NCI-H526 treated with DMSO at 0.1 percent for 48 hours (cell line): ENCODE measurements around the gene S100A6.
"Not testable (repeated sequence)": the region's sequence is repeated elsewhere in the genome, so short reads cannot be mapped to it uniquely, and the experiment has no call there.

Experiments
- DNase-seq: peaks from one replicate; lab custom pipeline; 2025; lab: John Stamatoyannopoulos, UW

The S100A6 gene

DNA sequence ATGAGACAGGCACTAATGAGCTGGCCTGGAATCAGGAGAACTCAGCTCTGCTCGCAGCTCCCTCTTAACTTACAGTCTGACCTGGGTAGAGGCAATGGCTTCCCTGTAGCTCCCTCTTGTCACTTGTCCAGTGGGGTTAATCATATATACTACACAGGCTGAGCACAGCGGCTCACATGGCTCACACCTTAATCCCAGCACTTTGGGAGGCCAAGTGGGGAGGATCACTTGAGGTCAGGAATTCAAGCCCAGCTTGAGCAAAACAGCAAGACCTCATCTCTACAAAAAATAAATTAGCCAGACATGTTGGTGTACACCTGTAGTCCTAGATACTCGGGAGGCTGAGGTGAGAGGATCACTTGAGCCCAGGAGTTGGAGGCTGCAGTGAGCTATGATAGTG, 4.2 kb downstream of the S100A6 start:
- no peak for DNase-seq

DNA sequence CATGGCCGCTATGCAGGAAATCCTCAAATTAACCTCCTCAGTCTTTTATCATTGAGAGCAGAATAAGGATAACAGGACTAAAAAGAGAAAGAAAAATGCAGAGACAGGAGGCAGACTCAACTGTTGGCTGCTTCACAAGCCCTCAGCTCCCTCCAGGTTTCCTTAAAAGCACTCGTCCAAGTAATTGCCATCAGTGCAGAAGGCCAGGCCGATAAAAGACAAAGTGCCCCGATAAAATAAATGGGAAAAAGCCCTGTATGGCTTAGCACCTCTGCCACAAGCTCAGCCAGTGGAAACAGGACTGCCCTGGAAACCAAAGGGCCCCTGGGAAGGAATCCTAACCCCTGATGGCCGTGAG, 8.1 kb downstream of the S100A6 start:
- DNase-seq: no peak

DNA sequence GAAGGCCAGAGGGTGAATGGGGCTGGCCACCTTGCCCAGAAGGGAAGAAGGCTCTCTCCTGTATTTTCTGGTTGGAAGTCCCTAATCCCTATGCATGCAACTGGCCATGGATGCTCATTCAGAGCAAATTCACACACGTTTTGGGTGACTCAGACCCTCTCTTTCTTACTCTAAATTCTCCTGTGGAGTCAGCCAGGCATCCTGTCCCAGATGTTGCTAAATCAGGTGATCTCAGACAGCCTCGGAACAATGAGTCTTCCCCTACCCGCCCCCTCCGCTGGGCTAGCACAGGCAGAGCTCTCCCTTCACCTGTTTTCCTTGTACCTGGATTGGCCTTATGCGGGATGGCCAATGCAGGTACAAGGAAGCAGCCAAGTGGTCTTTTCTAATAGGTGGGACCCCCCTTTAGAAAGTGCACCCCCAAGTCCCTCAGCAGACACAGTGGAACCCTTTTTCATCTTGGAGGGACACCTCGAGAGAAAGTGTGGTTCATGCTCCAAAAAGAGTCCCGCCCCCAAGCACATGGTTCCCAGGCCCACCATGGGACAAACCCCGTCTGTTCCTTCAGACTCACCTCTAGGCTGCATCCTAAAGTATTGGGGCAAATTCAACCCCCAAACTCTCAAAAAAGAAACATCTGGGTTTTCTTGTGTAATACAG, 8.6 kb downstream of the S100A6 start:
- DNase-seq: no peak

DNA sequence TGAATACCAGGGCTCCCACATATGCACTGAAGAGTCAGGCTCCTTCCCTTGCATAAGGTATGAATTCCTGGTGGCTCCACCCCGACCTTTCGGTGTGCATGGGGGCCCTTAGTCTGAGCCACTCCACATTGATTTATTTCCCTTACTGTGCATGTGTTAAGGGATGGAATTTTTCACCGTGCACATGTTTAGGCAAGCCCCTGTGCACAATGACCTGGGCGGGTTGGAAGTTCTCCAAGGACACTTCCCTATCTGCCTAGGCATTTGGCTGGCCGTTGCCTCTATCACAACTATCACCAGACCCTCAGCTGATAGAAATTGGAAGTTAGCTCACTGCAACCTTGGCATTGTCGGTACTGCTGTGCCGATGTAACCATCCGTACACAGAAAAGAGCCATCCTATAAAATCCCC, 9.7 kb downstream of the S100A6 start:
- no peak for DNase-seq

DNA sequence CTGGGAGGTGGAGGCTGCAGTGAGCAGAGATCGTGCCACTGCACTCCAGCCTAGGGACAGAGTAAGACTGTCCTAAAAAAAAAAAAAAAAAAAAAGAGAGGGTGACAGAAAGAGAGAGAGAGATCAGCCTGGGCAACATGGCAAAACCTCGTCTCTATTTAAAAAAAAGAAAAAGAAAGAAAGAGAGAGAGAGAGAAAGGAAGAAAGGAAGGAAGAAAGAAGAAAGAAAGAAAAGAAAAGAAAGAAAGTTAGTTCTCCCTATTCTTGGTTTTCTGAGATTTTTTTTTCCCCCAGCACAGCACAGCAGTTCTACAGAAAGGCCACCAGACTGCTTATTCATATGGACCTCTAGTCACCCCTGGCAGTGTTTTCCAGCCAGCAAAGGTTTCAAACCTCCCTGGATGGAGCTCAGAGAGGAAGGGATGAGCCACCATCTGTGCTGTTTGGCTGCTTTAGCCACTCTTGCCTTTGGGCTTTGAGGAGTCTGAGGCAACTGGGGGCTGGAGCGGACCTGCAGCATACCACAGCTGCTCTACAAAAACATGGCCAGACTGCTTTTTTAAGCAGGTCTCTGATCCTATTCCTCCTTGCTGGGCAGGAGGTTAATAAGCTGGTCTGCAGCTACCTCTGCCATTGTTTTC, 10.6 kb downstream of the S100A6 start:
- no peak for DNase-seq

DNA sequence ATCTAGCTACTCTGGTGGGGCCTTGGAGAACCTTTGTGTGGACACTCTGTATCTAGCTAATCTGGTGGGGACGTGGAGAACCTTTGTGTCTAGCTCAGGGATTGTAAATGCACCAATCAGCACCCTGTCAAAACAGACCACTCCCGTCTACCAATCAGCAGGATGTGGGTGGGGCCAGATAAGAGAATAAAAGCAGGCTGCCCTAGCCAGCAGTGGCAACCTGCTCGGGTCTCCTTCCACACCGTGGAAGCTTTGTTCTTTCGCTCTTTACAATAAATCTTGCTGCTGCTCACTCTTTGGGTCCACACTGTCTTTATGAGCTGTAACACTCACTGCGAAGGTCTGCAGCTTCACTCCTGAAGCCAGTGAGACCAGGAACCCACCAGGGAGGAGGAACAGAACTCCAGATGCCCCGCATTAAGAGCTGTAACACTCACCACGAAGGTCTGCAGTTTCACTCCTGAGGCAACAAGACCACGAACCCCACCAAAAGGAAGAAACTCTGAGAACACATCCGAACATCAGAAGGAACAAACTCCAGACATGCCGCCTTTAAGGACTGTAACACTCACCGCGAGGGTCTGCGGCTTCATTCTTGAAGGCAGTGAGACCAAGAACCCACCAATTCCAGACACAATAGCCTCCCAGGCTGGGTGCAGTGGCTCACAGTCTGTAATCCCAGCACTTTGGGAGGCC, 13.3 kb downstream of the S100A6 start:
- DNase-seq: not testable (repeated sequence)

DNA sequence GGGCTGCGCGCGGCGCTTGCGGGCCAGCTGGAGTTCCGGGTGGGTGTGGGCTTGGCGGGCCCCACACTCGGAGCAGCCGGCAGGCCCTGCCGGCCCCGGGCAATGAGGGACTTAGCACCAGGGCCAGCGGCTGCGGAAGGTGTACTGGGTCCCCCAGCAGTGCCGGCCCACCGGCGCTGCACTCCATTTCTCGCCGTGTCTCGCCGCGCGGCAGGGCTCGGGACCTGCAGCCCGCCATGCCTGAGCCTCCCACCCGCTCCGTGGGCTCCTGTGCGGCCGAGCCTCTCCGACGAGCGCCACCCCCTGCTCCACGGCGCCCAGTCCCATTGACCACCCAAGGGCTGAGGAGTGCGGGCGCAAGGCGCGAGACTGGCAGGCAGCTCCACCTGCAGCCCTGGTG, 14.0 kb downstream of the S100A6 start:
- not testable (repeated sequence) for DNase-seq

DNA sequence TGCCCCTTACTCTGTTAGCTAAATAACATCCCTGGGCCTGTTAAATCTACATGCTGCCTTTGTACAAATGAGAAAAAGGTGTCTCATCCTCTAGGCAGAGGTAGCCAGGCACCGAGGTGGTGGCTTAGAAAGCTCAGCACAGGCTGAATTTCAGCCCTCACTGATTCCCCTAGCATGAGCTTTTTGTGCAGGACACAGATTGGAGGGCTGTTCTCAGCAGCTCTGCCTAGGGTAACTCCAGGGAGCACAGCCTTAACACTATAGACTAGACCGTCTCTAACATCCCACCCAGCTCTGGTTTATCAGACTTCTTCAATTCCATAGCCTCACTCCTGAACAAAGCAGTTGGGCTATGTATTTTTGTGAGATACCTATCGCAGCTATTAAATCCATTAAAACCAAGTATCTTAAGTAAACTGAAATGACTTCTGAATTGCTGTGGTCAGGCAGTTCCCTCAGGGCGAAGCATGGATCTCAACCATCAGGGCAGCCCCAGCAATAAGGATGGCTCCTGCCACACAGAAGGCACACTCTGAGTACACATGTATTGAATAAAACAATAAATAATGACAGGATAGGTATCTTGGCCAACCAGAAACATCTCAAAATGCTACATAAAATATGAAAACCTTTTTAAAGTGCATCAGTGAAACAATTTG, 14.8 kb downstream of the S100A6 start:
- DNase-seq: no peak

DNA sequence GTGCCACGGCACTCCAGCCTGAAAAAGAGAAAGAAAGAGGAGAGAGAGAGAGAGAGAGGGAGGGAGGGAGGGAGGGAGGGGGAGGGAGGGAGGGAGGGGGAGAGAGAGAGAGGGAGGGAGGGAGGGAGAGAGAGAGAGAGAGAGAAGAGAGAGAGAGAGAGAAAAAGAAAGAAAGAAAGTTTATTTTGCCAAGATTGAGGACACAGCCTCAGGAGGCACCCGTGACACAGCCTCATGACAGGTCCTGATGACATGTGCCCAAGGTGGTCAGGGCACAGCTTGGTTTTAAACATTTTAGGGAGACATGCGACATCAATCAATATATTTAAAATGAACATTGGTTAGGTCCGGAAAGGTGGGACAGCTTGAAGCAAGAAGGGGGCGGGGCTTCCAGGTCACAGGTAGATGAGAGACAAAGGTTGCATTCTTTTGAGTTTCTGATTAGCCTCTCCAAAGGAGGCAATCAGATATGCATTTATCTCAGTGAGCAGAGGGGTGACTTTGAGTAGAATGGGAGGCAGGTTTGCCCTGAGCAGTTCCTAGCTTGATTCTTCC, 15.6 kb downstream of the S100A6 start:
- DNase-seq: not testable (repeated sequence)

DNA sequence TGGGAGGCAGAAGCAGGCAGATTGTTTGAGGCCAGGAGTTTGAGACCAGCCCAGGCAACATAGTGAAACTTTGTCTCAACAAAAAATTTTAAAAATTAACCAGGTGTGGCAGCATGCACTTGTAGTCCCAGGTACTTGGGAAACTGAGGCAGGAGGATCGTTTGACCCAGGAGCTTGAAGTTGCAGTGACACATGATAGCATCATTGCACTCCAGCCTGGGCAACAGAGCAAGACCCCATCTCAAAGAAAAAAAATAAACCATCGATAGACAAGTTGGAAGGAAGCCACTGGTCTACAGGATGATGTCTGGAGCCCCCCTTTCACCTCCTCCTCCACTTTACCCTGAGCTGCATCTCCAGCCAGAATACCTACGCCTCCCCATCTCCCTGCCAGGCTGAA, 16.5 kb downstream of the S100A6 start:
- no peak for DNase-seq

DNA sequence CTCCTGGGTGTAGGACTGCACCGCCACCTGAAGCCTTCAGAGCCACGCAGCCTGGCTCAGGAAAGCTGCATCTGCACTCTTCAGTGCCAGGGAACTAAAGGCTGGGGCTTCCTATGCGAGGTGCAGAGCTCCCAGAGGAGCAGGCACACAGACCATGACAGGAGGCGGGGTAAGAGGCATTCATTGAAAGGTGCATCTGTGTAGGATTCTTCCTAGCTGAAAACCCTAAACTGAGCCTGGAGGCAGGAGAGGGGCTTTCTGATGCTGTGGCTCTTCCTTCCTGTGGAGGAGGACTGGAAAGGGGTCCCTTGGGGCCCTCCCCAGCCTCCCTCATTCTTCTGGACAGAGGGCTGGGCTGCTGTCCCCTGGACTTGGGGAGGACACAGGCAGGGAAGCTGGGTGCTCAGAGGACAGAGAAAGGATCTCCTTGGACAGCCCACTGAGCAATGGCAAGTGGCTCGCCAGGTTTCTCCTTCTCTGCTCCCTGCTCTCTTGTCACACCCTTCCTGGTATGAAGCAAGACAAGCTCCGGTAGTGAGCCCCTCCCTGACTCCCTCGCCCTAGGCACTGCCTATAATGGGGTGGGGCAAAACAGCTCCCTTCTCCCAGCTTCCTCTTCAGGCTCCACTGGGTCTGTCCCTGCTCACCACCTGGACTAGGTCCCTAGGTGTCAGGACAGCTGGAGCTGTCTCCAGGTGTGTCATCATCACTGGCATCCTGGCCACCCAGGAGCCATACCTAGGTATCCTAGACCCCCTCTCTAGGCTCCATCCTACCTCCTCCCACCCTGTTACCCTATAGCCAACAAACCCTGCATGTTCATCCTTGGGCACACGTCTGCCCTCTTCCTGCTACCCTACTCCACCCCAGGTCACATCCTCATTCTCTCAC, 20.0 kb downstream of the S100A6 start:
- peak; percentile 29 for DNase-seq

DNA sequence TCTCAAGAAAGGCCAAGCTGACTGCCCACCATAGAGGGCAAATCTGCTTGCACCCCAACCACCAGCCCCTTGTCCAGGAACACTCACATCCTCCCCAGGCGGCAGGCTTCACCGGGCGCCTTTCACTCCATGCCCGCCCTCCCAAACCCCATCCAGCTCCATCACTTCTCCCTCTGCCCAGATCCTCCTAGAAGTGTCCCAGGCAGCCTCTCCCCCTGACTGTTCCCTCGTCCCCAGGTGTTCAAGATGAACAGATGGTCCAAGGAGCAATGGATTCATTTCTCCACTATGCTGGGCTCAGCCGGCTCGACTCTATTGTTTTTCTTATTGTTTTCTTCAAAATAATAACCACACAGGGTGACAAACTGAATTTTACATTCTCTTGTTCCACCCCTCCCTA, 22.1 kb downstream of the S100A6 start:
- no peak for DNase-seq

DNA sequence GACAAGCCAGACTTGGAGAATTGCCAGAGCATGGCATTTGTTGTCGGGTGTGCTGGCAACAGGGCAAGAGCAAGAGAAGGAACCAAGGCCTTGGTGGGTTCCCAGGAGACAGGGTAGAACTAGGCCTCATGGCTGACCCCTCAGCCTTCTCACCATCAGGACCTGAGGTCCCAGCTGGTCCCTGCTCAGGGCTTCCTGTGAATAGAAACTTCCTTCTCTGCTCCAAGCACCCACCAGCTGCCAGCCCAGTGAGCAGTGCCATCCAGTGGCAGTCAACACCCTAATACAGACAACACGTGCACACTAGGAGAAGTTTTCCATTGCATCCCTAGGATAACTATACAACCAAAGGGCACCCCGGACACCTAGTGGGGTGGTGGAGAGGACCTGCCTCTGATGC, 22.8 kb downstream of the S100A6 start:
- DNase-seq: no peak

DNA sequence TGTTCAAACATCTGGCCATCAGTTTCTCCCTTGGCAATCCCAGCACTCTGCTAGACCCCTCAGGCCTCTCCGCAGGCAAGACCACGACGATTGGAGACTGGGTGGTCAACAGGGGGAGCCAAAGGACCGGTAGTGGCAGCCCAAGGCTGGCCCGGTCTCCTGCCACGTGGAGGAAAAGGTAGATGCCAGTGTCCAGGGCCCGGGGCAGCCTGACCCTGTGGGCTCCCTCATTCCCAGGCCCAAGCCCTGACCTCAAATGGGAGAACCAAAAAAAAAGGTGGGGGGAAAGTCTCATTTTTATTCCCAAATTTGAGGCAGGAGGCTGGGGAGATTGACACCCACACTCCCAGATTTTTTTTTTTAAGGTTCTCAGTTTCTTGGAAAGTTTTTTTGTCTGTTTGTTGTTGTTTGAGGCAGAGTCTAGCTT, 24.8 kb downstream of the S100A6 start:
- peak; percentile 87 for DNase-seq

DNA sequence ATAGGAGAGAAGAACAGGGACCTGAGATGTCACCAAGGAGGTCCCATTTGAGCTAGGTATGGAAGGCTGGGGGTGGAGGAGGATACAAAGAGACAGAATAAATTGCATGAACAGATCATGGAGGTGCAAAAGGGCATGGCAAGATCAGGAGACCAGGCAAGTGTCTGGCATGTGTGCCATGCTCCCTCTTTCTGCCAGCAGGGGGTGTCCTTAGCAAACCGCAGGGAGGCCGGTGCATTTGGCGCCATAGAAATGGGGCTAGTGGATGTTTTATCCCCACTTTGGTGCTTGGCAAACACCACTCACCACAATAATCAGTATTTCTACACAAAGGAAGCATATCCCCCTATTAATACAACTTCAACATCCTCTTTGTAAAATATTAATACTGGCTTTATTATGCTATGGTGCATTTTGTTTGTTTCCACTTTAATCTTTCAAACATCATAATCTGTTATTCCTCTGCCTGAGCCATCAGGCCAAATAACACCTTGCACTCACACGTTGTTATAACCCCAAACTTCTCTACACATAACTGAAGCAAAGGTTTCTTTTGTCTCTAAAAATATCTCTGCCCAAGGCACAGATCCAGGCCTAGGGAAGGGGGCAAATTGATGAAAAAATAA, 25.9 kb downstream of the S100A6 start:
- peak; percentile 44 for DNase-seq

DNA sequence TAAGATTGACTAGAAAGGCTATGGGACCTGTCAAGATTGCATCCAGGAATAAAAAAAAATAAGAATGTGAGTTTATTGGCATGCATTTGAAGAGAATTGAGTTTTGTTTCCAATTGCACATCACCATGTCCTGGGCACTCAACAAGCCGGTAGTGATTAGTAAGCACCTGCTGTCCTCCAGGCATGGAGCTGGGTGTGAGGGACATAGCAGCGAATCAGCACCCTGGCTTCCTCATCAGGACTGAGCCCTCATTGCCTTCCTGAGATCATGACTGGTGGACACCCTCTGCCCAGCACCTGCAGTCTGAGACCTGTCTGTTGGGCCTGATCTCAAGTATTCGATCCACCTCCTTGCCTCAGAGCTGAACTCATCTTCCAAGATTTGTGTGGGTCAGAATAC, 26.8 kb downstream of the S100A6 start:
- no peak for DNase-seq

DNA sequence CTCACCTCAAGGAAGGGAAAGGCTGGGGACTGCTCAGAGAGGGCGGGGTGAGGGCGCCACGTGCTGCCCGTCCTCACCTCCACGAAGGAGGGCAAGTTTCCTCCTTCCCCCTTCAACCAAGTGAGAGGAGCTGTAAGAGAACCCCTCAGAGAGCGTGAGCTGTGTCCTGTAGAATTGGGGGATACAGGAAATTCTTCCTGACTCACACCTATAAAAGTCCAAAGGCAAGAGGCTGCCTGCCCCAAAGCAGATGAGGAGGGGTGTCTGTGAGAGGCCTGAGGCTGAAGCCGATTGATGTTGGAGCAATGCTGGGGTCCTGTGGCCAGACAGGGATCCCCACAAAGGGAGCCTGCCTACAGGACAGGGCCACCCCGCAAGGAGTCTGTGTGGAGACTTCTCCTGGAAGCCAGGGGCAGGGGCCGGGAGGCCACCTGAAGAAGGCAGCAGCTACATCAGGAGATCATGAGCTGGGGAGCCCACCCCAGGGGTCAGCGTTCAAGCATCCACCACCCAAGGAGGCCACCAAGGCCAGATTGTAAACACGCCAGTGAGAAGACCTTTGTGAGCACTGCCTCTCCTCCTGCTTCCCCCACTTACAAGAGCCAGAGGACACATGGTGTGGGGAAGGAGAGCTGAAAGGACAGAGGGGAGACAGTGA, 27.7 kb downstream of the S100A6 start:
- no peak for DNase-seq

DNA sequence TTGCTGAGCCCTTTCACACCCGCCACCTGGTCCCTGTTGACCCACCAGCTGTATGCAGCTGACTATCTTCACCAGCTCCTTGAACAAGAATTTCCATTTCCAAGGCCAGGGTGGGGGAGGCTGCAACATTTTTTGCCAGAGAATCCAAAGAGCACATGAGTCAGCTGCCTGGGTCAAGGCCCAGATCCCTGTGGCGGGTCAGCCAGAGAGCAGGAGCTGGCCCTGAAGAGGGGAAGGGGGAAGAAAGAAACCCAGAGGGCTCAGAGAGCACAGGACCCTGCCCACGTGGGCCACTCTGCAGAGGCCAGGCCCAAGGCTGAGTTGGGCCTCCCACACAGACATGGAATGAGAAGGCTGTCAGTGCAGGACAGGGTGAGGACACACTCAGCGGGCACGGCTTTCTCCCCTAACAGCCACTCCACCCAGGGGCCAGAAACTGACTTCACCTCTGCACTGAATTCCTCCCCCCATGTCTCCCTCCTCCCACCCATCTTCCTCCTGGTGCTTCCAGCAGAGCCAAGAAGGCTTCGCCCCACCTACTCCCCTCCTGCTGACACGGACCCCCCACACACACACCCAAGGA, 28.9 kb downstream of the S100A6 start:
- DNase-seq: no peak

DNA sequence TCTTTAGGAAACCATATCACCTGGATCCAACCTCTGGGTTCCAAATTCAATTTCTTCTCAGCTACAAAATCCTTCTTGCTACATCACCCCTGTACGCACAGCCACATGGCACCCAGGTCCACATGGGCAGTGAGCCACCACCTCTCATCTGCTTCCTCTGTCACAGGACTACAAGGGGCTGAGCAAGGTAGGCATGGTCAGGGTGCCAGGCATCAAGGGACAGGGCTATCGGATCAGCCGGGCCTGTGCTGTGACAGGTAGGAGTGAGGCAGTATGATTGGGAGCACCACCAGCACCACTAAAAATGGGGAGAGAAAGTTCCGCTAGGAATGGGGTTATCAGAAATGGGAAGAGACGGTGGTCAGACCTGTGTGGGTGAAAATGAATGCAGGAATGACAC, 29.4 kb downstream of the S100A6 start:
- DNase-seq: no peak

DNA sequence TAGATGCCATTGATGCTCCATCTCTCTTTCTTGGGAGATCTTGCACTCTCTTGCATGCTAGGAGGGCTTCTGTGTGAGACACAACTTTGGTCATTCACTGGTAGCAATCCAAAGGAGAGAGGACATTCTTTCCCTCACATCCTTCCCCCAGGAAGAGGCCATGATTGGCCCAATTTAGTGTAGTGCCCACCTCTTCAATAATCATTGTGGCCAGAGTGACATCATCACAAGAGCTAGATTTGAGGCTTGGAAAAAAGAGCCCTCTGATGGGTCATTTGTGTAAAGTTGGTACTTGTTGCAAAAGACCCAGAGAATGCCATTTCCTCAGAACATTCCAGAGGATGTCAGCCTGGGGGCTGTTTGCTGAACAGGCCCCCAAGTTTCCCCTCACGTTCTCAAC, 30.2 kb downstream of the S100A6 start:
- no peak for DNase-seq
